ENCODE measurements around the gene EN2.

Gene EN2

DNA sequence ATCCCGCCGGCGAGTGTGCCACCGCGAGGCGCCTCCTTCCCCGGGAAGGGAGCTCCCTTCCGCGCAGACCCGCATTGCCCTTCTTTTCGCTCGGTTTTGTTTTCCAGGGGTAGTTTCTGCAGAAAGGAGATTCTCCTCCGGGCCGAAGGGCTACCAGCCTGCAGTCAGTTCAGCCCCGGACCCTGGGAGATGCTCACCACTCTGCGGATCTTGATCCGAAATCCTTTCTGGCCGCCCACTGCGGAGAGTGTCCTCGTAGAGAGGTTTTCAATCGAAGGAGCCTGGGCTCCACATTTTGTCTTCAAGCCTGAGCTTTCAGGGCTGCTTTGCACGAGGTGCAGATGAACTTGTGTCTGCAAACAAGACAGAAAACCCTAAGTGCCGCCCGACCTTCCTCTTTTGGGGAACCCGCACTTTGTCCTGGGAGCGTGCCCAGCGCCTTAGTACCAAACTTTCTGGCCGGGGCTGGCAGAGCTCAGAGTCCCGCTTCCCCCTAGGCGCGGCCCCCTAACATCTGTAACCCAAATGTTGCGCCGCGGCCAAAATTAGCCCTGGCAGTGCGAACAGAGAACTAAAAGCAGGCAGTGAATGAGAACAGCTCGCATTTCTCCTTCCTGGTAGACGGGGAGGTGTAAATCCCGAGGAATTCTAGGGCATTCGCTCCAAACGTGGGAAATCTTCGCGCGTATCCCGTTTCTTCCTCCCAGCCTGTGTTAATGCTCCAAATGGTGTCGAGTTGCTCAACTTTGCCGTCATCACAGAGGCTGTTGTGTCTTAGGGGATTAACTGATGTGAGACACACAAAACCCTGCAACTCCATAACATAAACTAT is 6.7 kb upstream of the EN2 start:
- DNase-seq (ENCODE audit: low spot score): no peak

DNA sequence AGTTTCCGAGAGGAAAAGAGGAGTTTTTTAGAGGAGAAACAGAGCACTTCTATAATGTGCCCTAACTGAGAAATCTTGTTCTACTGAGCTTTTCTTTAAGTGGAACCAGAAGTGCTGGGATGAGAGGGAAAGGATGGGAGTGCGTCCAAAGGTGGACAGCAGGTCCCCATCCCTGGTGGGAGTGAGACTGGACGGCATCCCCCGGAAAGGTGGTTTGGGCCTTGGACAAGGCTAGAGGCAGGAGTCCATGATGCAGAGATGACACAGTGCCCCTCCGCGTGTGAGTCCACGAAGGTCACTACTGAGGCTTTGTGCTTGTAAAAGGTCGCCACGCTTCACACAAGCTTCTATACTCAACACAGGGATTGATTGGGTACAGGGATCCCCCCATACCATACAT is 6.1 kb upstream of the EN2 start:
- no peak for DNase-seq (ENCODE audit: low spot score)

DNA sequence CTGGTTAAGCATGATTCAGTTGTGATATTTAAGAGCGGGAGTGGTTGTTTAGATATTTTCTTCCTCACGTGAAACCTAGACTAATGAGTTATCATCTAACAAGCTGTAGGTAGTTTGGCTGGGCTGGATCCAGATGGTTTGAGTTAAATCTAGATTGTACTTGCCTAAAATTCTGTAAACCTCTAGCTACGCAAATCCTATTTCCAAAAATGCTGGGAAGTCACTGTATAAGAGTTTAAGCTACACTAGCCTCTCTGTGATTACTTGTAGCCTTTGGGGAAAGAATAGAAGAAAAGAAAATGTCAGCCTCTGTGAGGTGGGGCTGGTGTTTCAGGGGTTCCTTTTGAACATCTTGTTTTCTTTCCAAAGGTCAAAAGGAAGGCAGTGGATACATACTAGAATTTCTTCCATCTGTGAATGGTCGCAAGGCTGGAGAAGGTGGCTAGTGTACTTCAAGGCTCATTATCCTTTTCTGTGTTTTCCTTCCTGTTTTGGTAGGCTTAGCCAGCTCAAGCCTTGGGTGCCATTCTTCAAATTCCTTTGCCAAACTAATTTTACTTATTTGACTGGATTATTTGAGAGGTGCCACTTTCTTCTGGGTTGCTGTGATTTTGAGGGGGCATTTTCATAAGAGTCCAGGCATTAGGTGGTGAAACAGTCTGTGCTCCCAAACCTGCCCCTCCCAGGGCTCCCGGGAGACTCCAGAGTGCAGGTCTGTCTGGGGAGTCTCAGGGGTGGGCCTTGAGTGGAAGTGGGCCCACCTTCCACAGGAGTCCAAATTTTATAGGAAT is 5.2 kb upstream of the EN2 start:
- DNase-seq (ENCODE audit: low spot score): no peak

DNA sequence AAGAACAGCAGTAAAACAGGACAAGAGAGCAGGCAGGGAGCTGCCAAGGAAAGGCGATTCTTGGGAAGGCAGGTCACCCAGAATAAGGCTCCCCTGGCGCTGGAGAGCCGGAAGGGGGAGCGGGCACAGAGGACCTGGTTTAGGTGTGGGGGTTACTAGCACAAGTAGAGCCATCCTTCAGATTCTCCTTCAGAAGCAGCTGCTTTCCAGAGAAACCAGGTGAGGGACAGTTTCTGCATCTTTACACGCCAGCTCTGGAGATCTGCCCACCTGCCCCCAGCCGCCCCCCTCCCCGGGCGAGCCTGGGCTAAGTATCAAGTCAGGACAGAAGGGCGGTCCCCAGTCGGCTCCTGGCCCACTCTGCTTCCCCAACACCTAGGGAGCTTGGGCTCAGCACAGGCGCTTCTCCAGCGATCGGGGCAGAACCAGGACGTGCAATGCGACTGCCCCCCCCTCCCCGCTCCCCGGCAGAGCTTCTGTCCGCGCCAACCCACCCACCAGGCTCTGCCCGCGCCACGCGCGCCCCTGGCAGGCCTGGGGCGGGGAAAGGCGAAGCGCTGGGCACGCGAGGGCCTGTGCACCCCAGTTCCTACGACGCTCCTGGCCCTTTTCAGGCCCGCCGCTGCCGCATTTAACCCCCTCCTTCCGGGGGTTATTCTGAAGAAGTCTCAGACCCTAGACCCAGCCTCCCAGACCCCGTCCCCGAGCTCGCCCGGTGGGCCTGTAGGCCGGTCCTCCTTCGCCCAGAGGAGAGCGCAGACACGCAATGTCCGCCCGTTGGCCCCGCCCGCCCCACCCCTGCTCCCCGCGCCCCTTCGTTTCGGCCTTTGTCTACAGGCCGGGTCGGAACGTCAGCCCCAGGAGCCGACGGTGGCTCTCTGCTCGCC is 4.4 kb upstream of the EN2 start:
- peak; percentile 51 for DNase-seq (ENCODE audit: low spot score)

DNA sequence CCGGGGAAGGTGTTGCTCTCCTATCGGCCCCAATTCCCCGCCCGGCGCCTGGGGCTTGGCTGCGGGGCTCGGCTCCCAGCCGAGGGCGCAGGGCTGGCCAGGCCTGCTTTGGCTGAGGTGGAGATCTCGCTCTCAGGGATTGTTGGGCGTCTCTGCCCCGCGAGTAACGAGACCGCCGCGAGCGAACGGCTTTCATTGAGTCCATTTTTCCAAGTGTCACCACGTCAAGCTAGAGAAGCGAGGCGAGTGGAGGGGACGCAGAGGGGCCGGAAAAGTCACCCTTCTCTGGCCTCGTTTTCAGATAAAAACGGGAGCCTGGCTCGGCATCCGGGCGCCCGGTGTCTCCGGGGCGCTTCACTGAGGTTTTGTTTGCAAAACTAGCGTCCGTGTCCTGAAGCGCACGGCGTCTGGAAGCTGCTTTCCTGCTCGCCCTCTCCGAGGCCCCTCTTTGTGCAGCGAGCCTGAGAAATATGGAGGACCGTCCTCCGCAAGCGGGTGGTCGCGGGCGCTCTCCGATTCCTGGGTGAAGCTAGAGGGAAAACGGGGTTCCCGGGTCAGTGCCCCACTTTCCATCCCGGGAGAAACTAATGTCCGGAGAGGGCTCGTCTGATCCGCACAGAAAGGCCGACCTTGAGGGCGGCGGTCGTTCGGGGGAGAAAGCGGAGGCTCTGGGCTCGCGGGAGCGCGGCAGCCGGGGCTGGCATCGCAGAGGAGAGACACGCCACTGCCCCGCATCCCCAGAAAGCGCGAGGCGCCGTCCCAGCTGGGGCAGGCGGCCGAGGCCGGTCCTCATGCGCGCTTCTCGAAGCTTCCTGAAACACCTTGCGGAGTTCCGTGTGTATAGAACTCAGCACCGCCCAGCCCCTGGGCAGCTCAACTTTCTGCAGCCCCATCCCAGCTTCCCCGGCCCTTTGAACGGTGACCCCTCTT is 3.5 kb upstream of the EN2 start:
- DNase-seq (ENCODE audit: low spot score): peak; percentile 29

DNA sequence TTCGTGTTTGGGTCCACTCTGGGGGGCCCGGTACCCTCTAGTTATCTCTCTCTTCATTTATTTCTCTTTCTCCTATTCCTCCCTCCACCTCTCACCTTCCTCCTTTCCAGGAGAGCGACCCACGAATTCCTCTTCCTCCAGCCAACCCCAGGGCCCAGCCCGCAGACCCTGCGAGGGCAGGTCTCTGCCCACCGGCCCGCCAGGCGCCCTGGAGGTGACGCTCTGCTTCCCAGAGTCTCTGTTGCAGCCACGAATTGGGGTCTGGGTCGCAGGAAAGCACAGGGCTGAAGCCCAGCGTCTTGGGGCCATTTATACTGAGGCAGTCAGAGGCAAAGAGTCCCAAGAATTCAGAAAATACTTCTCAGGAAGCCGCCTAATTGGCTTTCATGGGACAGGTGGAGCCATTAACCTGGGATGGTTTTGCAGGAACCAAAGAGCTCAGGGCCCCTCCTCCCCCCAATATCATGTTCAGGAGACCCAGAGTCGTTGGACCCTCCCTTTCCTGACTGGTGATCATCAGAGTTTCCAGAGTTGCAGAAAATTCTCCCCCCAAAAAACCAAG is 2.7 kb upstream of the EN2 start:
- no peak for DNase-seq (ENCODE audit: low spot score)

DNA sequence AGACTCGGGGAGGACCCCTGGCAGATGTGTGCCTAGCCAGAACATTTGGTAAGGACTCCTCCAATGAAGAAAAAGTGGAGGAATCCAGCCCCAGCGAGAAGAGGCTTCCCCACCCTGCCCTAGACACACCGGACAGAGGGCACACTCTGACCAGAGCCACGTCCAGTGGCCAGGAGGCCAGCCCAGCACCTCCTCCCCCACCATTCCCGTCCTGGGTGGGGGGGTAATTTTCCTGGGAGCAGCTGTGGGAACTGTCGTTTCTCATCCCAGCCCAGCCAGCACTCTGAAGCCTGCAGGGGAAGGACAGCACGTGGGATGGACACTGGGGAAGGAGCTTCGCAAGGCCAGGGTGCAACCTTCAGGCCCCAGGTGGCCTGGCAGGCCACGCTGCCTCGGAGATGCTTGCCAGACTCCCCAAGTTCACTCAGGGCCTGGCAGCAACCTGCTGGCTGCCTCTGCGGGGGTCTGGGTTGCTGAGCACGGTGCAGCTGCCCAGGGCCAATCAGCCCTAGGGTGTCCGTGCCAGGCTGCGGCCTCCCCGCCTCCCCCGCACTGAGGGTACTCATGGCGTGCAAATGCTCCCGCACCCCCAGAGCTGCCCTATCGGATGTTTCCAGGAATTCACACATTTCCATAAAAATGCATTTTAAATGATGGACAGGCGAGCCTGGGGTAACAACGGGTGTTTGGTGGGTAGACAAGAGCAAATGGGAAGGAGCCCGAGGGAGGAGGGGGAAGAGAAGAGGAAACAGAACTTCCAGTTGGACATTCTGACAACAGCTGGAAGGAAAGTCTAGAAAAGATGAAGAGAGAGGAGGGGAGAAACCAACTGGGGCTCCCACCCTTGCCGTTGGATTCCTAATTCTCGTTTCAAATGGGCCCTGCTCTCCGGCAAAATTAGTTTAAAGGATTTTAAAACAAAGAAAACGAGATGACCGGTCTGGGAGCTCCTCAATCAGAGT is 1.9 kb upstream of the EN2 start:
- DNase-seq (ENCODE audit: low spot score): peak; percentile 42

DNA sequence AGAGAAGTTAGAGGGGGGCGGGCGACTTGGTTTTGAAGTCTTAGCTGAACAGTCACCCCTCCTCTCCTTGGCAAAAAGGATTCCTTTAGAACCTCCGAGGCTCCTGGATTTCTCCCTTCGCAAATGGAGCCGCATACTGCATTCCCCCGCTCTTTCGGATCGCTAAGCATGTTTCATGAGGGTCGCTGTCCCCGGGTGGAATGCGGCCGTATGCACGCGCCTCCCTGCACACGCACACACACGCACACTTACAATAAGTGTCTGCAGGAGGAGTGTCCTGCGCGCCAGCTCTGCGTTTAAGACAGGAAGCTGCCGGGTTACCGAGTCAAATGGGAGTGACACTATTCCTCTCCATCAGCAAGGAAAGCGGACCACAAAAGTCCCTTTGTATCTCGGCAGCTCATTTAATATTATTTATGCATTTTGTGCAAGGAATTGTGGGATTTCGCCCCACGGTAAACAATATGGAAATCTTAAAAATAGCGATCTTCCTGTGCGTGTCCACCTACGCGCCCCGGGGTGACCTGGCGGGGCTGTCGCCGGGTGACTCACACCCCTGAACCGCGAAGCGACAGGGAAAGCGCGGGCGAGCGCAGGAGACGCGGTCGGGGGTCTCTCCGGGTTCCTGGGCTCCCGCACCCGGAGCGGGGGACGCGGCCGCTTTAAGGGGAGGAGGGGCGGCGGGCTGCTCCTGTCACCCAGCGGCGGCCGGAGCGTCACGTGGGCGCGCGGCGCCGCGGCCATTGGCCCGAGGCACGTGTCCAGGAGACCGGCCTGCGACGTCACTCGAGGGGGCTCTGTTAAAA is 988 bp upstream of the EN2 start:
- DNase-seq (ENCODE audit: low spot score): peak; percentile 92

DNA sequence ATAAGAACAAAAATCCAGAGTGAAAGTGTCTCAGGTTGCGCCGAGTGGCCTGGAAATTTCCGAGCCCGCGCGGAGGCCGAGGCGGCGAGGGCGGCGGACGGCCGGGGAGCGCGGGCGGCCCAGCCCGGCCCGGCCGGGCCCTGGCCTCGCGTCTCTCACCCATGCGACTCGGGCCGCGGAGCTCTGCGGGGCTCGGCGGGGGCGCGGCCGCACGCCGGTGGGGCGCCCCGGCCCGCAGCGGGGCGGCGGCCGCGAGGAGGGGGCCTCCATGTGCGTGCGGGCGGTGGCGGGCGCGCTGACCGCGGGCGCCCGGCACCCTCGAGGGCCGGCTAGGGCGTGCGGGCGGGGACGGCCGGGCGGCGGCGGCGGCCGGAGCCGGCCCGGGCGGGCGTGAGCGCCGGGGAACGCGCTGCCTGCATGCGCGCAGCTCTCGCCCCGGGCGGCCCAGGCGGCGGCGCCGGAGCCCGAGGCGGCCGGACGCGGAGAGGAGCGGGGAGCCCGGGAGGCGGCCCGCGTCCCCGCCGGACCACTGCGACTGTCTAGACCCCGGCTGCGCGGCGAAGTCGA is 302 bp upstream of the EN2 start:
- no peak for DNase-seq (ENCODE audit: low spot score)

DNA sequence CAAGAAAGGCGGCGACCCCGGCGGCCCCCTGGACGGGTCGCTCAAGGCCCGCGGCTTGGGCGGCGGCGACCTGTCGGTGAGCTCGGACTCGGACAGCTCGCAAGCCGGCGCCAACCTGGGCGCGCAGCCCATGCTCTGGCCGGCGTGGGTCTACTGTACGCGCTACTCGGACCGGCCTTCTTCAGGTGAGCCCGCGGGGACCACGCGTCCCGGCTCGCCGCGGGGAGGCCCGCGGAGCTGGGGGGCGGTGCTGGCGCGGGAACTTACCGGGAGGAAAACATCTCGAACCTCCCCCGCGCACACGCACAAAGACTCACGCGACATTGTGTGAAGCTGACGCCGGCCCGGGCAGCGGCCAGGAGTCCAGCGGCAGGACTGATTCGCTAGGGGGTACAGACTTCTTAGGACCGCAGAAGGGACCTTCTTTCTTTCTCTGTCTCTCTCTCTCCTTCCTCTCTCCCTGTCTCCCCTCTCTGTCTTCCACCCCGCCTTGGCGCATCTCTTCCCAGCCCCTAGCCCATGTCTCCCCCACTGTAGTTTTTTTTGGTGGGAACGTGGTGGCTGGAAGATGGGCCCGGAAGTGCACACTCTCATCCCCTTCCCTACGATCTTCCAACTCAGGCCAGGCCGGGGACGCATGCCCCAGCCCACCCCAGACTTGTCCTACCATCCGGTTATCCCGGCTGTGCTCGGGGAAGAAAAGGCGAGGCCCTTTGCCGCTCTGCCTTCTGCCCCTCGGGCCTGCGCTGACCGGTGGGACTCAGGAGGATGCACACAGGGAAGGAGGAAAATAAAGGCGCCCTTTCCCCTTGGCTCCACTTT is 1.2 kb downstream of the EN2 start:
- no peak for DNase-seq (ENCODE audit: low spot score)

DNA sequence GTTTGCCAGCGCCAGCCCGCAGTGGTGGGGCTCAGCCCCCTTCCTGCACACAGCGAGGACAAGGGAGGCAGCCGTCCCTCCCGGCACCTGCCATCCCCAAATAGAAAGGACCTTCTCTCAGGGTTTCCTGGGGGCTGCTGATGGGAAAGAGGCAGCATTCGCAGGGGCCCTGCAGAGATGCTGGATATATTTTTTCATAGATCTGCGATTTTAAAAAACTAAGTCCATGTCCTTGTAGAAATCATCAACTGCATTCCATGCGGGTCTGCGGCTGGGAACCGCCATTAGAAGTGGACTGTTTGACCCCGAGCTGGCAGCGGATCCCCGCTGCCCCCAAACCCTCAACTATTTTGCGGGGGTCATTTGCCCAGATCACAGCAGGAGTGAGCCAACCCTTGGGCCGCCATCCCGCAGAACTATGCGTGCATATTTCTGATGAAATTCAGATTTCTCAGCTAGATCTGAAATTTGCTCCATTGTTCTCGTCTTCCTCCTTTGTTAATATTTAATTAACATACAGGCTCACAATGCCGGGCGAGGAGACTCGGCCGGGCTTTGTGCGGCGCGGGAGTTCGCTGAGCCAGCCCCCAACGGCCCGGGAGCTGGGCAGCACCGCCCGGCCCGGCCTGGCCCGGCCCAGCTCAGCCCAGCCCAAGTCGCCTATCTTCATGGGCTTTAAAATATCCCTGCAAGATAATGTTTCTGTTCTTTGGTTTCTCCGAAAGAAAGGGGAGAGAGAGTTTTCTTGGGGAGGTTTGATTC is 2.0 kb downstream of the EN2 start:
- no peak for DNase-seq (ENCODE audit: low spot score)

DNA sequence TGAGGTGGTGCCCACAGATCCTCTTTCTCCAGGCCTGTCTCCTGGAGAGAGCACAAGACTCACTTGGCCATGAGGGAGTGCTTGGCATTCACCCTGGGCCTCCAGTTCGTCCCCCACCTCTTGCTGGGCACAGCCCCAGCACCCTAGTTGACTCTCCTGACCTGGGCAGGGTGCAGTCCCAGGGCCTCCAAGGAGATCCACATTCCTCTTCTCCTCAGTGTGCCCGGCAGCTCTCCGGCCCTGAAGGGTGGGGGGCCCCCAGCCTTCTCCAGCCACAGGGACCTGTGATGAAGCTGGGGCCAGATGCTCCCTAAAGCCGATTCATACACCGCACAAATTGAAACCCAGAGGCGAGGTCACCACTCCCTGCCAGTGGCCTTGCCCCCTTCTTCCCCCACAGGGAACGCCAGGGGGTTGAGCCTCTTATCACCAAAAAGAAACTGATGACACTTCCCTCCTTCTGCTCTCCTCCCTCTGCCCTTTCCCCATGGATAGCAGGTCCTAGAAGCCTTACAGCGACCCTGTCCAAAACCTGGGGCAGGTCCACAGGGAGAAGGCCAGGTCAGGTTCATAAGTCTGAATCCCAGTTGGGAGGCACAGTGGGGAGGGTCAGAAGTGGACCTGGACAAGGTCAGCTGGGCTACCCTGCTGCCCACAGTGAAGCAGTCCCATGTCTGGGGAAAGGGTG is 3.1 kb downstream of the EN2 start:
- DNase-seq (ENCODE audit: low spot score): peak; percentile 25

DNA sequence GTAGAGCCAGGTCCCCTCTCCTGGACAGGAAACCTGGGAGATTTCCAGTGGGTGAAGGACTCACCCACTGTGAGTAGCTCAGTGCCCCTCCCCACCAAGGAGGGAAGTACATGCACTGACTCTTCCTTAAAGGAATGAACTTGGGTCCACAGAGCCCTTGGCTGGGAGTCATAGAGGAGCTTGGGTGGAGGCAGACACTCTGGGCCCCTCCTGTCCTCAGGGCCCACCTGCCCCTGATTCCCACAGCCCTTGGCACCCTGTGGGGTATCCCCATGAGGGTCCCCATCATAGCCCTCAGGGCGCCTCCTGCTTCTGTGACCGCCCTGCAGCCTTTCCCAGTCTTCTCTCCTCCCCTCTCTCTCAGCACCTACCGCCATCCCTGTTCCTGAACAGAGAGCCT is 3.7 kb downstream of the EN2 start:
- DNase-seq (ENCODE audit: low spot score): peak; percentile 22

DNA sequence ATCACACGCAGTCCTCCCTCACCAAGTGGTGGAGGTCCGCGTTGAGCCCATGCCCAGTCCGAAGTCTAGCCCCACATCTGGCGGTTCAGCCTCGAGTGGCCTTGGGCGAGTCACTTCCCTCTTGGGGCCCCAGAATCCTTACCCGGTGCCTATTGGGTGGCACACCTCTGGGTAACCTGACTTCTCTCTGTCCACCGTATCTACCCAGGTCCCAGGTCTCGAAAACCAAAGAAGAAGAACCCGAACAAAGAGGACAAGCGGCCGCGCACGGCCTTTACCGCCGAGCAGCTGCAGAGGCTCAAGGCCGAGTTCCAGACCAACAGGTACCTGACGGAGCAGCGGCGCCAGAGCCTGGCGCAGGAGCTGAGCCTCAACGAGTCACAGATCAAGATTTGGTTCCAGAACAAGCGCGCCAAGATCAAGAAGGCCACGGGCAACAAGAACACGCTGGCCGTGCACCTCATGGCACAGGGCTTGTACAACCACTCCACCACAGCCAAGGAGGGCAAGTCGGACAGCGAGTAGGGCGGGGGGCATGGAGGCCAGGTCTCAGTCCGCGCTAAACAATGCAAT is 4.3 kb downstream of the EN2 start:
- DNase-seq (ENCODE audit: low spot score): peak; percentile 46

DNA sequence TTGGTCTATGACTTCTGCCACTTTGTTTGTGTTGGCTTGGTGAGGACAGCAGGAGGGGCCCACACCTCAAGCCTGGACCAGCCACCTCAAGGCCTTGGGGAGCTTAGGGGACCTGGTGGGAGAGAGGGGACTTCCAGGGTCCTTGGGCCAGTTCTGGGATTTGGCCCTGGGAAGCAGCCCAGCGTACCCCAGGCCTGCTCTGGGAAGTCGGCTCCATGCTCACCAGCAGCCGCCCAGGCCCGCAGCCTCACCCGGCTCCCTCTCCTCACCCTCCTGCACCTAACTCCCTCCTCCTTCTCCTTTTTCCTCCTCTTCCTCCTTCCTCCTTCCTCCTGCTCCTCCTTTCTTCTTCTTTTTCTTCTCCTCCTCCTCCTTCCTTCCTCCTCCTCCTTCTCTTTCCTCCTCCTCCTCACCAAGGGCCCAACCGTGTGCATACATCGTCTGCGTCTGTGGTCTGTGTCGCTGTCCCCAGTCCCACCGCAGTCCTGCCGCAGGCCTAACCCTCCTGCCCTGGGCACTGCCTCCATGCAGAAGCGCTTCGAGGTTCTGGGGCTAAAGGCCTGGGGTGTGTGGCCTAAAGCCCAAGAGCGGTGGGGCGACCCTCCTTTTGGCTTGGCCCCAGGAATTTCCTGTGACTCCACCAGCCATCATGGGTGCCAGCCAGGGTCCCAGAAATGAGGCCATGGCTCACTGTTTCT is 5.3 kb downstream of the EN2 start:
- DNase-seq (ENCODE audit: low spot score): peak; percentile 34

Measured in cerebellar cortex (tissue), 1 donor.